Tracheal epithelial cell (primary cell): Measurements from ENCODE around the gene RNF183. TPM values are rescaled to one million over a fixed set of nuclear protein-coding genes. Genes with fewer than 3 reads are reported as not detected.

Experiments used
- total RNA-seq: library from RNA; depleted of rRNA; stranded (reverse); fragments of >200 nt; gene quantifications from 2 replicates; pipeline ENCODE4 v1.2.1, GENCODE V29; 2014

RNF183 gene
- under 0.01 and 1.9 TPM in 2 replicates for total RNA-seq

GRCh38 chr9:113302792-113303418, at the start of gene RNF183:
TSS of gene RNF183 (minus strand) at chr9:113303376. CDS start at chr9:113298184, 5,192 bp downstream.

GRCh38 chr9:113349445-113350094, 46.4 kb upstream of the RNF183 start, which contains the start of gene BSPRY:
TSS of gene BSPRY (plus strand) at chr9:113349541. CDS start at chr9:113349580, 39 bp downstream.

GRCh38 chr9:113340011-113340699, 37.0 kb upstream of the RNF183 start, which contains the start of gene WDR31:
TSS of gene WDR31 (minus strand) at chr9:113340275. CDS start at chr9:113332022, 8,253 bp downstream.

GRCh38 chr9:113275157-113276131, 27.7 kb downstream of the RNF183 start, which contains the start of the genes CDC26 and PRPF4:
TSS of gene CDC26 (minus strand) at chr9:113275572. CDS start at chr9:113272507, 3,065 bp downstream.
TSS of gene PRPF4 (plus strand) at chr9:113275658. CDS start at chr9:113275744, 86 bp downstream.

Other genes starting within 250 kb of the RNF183 start
- gene ZFP37, start 246.7 kb downstream of the RNF183 start, total RNA-seq: 0.48 and 0.64 TPM in 2 replicates
- 27.1 and 85.3 TPM in 2 replicates for gene SLC31A2, start 152.4 kb downstream of the RNF183 start, total RNA-seq
- gene FKBP15, start 82.1 kb downstream of the RNF183 start, total RNA-seq: 12.6 and 14.2 TPM in 2 replicates
- gene SLC31A1, start 81.8 kb downstream of the RNF183 start, total RNA-seq: 22.9 and 24.1 TPM in 2 replicates
- gene CDC26, start 27.8 kb downstream of the RNF183 start, total RNA-seq: 15.8 and 32.3 TPM in 2 replicates
- 35.9 and 43.3 TPM in 2 replicates for gene PRPF4, start 27.7 kb downstream of the RNF183 start, total RNA-seq
- gene WDR31, start 36.9 kb upstream of the RNF183 start, total RNA-seq: 1.2 and 3.8 TPM in 2 replicates
- 4.7 and 6.5 TPM in 2 replicates for gene BSPRY, start 46.2 kb upstream of the RNF183 start, total RNA-seq
- 17.1 and 22.4 TPM in 2 replicates for gene HDHD3, start 73.6 kb upstream of the RNF183 start, total RNA-seq
- gene ALAD, start 97.9 kb upstream of the RNF183 start, total RNA-seq: 4.5 and 6.0 TPM in 2 replicates
- 53.7 and 54.7 TPM in 2 replicates for gene POLE3, start 107.3 kb upstream of the RNF183 start, total RNA-seq
- gene C9orf43, start 107.4 kb upstream of the RNF183 start, total RNA-seq: under 0.01 TPM in 1 of 2 replicates, not detected in the other
- gene RGS3, start 160.4 kb upstream of the RNF183 start, total RNA-seq: 21.1 and 21.4 TPM in 2 replicates